IPS-18a (cell line): ENCODE measurements around the gene STC2.

Source experiments
- H3K27ac ChIP-seq: one replicate; pipeline ENCODE4 v1.5.1; 2013; ENCODE audit warnings: low read length
- H3K27me3 ChIP-seq: one replicate; pipeline ENCODE4 v1.6.1; 2013; ENCODE audit warnings: mild to moderate bottlenecking, low read length; ENCODE audit not compliant: control insufficient read depth, insufficient read depth
- H3K36me3 ChIP-seq: one replicate; pipeline ENCODE4 v1.6.1; 2013; ENCODE audit warnings: low read depth, low read length; ENCODE audit not compliant: control insufficient read depth
- H3K4me1 ChIP-seq: one replicate; pipeline ENCODE4 v1.6.1; 2013; ENCODE audit warnings: low read depth, low read length; ENCODE audit not compliant: control insufficient read depth
- H3K4me3 ChIP-seq: one replicate; pipeline ENCODE4 v1.5.1; 2013; ENCODE audit warnings: low read length
- H3K9ac ChIP-seq: one replicate; pipeline ENCODE4 v1.6.1; 2013; ENCODE audit warnings: mild to moderate bottlenecking, low read length, moderate library complexity
- H3K9me3 ChIP-seq: one replicate; pipeline ENCODE4 v1.6.1; 2013; ENCODE audit warnings: low read depth, low read length; ENCODE audit not compliant: control insufficient read depth

STC2 gene

DNA sequence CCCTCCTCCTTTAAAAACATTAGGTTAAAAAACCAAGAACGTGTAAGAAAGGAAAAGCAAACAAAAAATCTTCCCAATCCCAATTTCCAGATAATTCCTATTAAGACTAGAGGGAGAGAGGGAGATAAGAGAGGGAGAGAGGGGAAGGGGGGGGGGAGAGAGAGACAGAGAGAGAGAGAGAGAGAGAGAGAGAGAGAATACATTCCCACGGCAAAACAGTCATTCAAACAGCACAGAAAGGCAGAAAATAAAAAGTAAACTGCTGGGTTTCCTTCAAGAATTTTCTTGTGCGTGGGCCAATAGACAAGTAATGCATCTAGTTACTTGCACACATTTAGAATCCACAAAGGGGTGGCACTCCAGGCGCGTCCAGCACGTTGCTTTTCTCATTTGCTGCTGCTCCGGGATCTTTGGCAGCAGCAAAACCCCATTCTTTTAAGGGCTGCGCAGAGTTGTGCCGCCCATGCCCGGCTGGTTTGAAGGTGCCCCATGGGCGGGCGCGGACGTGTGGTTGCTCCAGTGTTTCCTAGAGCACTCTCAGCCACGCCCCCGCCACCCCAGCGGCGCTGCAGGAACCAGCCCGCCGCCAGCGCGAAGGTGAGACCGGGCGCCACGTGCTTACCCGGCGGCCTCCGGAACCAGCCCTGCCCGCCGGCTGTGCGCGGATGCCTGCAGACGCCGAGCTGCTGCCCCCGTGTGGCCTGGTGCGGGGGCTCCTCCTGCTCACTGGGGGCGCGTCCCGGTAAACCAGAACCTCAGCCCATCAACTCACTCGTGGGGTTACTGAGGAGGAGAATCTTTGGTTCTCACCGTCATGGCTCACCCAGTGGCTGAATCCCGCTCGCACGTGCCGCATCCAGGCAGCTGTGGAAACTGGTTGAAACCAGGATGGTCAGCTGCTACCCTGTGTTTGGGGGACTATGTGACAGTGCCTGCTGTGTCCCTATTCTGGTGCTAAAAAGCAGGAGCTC, 44.6 kb downstream of the STC2 start:
- no peak overlapping the region for H3K27ac ChIP-seq
- H3K27me3 ChIP-seq: peaks cover 48% of the 10 kb centered on the region
- H3K4me1 ChIP-seq: no peaks in the 10 kb centered on the region
- H3K9me3 ChIP-seq: no peaks in the 10 kb centered on the region
- peak overlapping the region; percentile 10 for H3K4me3 ChIP-seq
- no peaks in the 10 kb centered on the region for H3K36me3 ChIP-seq
- H3K9ac ChIP-seq: no peak overlapping the region

DNA sequence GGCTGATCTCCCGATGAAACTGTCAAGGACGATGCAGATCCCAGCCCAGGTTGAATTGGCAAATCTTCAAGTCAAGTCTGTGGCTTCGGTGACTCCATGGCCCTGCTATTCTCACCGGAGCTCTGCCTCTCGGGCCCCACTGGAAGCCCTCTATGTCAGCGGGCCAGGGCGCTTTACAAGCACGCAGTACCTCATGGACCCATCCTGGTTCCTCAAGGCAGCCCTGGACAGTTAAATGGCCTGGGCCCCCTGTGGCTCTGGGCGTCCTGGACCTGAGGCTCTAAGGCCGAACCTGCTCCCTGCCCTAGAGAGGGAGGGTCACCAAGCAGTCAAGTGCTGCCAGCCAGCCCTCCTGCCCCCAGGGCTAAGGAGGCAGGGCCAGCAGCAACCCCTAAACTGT, 45.3 kb downstream of the STC2 start:
- H3K9ac ChIP-seq: no peak overlapping the region
- no peaks in the 10 kb centered on the region for H3K36me3 ChIP-seq
- H3K27ac ChIP-seq: no peak overlapping the region
- no peaks in the 10 kb centered on the region for H3K4me1 ChIP-seq
- H3K27me3 ChIP-seq: peaks cover 48% of the 10 kb centered on the region
- H3K9me3 ChIP-seq: no peaks in the 10 kb centered on the region
- H3K4me3 ChIP-seq: no peak overlapping the region

DNA sequence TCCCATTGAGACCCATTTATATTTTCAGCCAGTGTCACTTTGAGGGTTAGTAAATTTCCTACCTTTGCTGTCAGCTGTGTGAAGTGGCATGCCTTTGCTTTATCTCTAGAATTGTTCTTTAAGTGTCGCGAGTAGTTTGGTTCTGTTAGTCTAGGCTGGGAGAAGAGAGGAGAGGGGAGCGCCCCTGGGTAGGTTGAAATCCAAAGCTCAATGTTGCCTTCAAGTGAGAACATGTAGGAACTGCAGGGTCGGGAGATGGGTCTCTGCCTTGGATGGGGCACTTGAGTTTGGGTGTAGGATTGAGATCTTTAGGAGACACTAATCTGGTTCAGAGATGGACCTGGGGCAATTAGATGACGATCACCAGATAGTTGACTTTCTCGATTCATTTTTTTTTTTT, 46.3 kb downstream of the STC2 start:
- peaks cover 50% of the 10 kb centered on the region for H3K27me3 ChIP-seq
- H3K4me3 ChIP-seq: no peak overlapping the region
- H3K9ac ChIP-seq: no peak overlapping the region

DNA sequence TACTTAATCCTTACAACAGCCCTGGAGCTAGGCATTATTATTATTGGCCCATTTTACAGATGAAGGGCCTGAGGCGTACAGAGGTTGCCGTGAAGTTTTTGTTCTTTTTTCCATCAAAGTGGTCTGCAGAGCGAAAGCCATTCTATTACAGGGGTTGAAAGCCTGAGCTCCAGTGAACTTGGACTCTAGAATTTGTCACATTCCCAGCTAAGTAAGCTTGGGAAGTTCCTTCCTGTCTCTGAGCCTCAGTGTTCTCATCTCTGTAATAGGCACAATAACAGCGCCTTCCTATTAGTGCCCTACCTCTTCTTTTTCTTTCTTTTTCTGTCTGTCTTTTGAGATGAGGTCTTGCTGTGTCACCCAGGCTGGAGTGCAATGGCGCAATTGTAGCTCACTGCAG, 49.0 kb downstream of the STC2 start:
- Histone ChIP-seq H3K27me3 (peaks cover 36% of the 10 kb centered on the region), H3K4me1 (no peaks in the 10 kb centered on the region), H3K9ac (no peak overlapping the region), H3K9me3 (no peaks in the 10 kb centered on the region), H3K27ac (no peak overlapping the region), H3K36me3 (no peaks in the 10 kb centered on the region), H3K4me3 (no peak overlapping the region)

More for the DNA sequence above, 46.3 kb downstream of the STC2 start:
- Histone ChIP-seq H3K9me3 (no peaks in the 10 kb centered on the region), H3K36me3 (no peaks in the 10 kb centered on the region), H3K27ac (no peak overlapping the region), H3K4me1 (no peaks in the 10 kb centered on the region)

DNA sequence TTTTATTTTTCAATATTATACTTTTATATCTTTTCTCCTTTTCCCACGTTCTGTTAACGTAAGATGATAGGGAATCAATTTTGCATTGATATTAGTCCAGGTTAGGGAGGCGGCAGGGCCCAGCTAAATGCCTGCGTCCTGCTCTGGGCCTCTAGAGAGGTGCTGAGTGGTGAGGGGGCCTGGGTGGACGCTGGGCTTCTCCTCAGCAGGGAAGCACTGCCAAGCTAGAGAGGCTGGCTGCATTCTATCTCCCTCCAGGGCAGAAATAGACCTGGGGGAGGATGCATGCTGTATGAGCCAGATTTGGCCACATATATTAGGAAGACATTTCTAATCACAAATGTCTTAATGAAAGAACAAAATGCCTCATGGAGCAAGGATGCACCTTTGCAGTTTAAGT, 49.6 kb downstream of the STC2 start:
- H3K9me3 ChIP-seq: no peaks in the 10 kb centered on the region
- H3K9ac ChIP-seq: no peak overlapping the region
- H3K4me1 ChIP-seq: no peaks in the 10 kb centered on the region
- no peak overlapping the region for H3K27ac ChIP-seq
- H3K36me3 ChIP-seq: no peaks in the 10 kb centered on the region
- no peak overlapping the region for H3K4me3 ChIP-seq
- peaks cover 31% of the 10 kb centered on the region for H3K27me3 ChIP-seq

DNA sequence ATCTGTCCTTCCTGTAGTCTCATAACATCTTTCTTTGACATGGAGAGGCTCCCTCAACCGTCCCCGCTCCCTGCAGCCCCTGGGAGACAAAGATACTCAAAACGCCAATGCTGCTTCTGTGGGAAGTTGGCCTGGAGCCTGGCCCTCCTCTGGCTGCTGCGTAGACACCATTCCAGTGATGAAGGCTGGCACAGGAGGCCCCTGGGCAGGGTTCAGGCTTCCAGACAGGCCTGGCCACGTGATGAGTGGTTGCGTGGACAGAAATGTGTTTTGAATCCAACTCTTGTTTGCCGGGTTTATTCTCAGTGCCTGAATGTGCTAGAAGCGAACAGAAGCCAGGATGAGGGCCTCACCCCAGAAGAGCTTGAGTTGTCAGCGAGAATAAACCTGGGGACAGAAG, 50.0 kb downstream of the STC2 start:
- no peak overlapping the region for H3K27ac ChIP-seq
- H3K9ac ChIP-seq: no peak overlapping the region
- H3K36me3 ChIP-seq: no peaks in the 10 kb centered on the region
- no peaks in the 10 kb centered on the region for H3K9me3 ChIP-seq
- no peaks in the 10 kb centered on the region for H3K4me1 ChIP-seq
- peaks cover 26% of the 10 kb centered on the region for H3K27me3 ChIP-seq
- H3K4me3 ChIP-seq: no peak overlapping the region

DNA sequence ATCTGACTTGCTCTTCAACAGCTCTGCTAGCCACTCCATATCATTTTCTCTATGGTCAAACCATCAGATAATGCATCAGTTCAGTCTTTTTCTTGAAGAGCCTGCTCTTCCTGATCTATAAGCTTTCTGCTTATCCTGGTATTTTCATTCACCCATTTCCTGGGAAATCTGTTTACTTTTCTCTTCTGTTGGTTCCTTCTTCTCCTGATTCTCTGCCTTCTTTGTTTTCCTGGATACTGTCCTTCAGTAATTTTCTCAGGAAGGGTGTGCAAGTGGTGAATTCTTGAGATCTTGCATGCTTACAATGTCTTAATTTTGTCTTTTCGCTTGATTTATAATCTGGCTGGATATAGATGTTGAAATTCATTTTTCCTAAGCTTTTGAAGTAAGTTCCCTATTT, 53.4 kb downstream of the STC2 start:
- H3K9me3 ChIP-seq: no peaks in the 10 kb centered on the region
- H3K4me3 ChIP-seq: no peak overlapping the region
- H3K4me1 ChIP-seq: no peaks in the 10 kb centered on the region
- no peaks in the 10 kb centered on the region for H3K36me3 ChIP-seq
- H3K9ac ChIP-seq: no peak overlapping the region
- H3K27ac ChIP-seq: no peak overlapping the region
- H3K27me3 ChIP-seq: peaks cover 5% of the 10 kb centered on the region

DNA sequence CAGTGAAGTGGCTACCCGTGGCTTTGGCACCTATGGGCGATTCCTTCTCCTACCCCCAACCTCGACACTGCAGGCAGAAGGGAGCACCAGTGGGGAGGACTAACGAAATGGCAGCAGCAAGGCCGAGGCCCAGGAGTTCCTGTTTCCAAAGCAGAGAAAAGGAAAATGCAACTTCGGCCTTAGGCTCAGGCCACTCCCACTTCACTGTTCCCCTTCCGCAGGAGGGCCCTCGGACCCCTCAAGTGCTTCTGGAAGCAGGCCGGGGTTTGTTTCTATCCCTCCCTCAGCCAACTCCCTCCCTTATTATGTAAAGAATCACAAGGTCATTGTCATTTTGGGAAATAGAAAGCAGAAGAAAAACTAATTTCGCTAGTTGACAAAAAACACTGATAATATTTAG, 56.8 kb downstream of the STC2 start:
- H3K36me3 ChIP-seq: no peaks in the 10 kb centered on the region
- no peaks in the 10 kb centered on the region for H3K27me3 ChIP-seq
- no peaks in the 10 kb centered on the region for H3K4me1 ChIP-seq
- no peaks in the 10 kb centered on the region for H3K9me3 ChIP-seq
- no peak overlapping the region for H3K27ac ChIP-seq
- no peak overlapping the region for H3K9ac ChIP-seq
- no peak overlapping the region for H3K4me3 ChIP-seq

DNA sequence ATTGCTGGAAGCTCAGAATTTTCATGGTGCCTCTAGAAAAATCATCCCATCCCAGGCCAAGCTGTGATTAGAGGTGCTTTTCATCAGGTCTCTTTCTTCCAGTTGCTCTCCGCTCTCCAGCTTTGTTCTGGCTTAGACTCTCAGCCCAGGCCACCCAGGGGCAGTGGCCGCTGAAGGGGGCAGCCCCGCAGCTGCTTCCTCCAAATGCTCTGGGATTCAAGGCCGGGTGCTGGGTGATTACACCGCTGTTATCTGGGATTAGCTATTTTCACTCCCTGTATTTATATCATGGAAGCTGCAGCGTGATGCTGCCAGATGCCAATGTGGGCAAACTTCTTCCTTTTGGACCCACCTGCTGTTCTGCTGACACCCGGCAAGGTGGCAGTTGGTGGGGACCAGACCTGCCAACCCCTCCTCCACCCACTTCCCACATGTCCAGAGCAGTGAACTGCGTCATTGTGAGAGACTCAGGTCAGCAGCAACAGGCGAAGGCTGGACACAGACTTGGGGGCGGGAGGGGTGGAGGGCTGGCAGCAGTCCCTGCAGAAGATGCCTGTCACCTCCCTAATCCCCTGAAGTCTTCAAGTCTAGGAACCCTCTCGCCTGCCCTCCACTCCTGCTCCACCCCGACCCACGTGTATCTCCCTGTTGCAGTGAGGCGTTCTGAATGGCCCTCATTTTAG, 59.3 kb downstream of the STC2 start:
- Histone ChIP-seq H3K27ac (no peak overlapping the region), H3K9me3 (no peaks in the 10 kb centered on the region), H3K4me1 (no peaks in the 10 kb centered on the region), H3K27me3 (no peaks in the 10 kb centered on the region), H3K36me3 (no peaks in the 10 kb centered on the region), H3K9ac (no peak overlapping the region), H3K4me3 (no peak overlapping the region)

DNA sequence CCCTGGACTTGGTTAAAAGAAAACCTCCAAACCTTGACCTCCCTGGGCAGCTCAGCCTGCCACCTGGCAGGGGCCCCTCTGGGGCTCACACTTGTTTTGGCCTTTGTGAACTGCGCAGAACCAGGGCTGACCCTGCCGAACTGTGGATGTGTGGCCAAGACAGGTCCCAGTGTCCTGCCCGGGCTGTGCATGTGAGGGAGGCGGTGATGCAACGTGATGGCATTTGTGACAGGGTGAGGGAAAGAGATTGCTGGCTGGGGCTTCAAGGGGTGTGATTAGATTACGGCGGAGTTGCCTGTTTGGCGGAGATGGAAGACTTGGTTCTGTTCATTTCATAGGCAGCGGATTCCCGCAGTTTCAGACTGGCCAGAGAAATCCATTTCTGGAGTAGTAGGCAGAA, 62.8 kb downstream of the STC2 start:
- H3K36me3 ChIP-seq: no peaks in the 10 kb centered on the region
- no peaks in the 10 kb centered on the region for H3K4me1 ChIP-seq
- peaks cover 10% of the 10 kb centered on the region for H3K27me3 ChIP-seq
- H3K4me3 ChIP-seq: no peak overlapping the region
- H3K9ac ChIP-seq: no peak overlapping the region
- H3K9me3 ChIP-seq: no peaks in the 10 kb centered on the region
- H3K27ac ChIP-seq: no peak overlapping the region
